Pancreas (tissue), 10 donors: ENCODE measurements around the gene SNRPD3. TPM values are rescaled to one million over a fixed set of nuclear protein-coding genes. Genes with fewer than 3 reads are reported as not detected.
"Not testable (repeated sequence)": the region's sequence is repeated elsewhere in the genome, so short reads cannot be mapped to it uniquely, and the experiment has no call there.

Experiments
- ATAC-seq, 4 donors: fragments of 200-7000 bp; cut with Tn5 transposase; one replicate each; pipeline versions ENCODE4 v1.8.0 to v1.9.1; 2020; ENCODE audit warnings: mild to moderate bottlenecking in 4 of 4, moderate library complexity in 4 of 4
- DNase-seq, 6 donors: peaks; one replicate each; pipeline ENCODE4 v3.0.0-alpha.2; 2020
- FAIRE-seq: peaks from 2 replicates; lab custom pipeline; 2012; peaks lifted over from hg19 to GRCh38; lab: Jason Lieb, UNC
- H3K27ac ChIP-seq, 4 donors: fragments of 200-600 bp; sonication (generic); 1 replicate in 3 of 4; 2 replicates in 1 of 4; pipeline versions ENCODE4 v1.5.0 to v1.8.0; 2020
- H3K27me3 ChIP-seq, 4 donors: fragments of 200-600 bp; one replicate each; pipeline ENCODE4 v1.8.0; 2021
- H3K36me3 ChIP-seq, 3 donors: fragments of 200-600 bp; sonication (generic) in 1 of 3; one replicate each; pipeline versions ENCODE4 v1.5.0 to v1.8.0; 2020 to 2021
- H3K4me1 ChIP-seq, 3 donors: fragments of 200-600 bp; one replicate each; pipeline ENCODE4 v1.8.0; 2021
- H3K4me3 ChIP-seq, 4 donors: fragments of 200-600 bp; sonication (generic) in 2 of 4; one replicate each; pipeline versions ENCODE4 v1.5.0 to v1.8.0; 2020 to 2021
- H3K9me3 ChIP-seq, 4 donors: fragments of 200-600 bp; one replicate each; pipeline ENCODE4 v1.8.0; 2021
- WGBS, 2 donors: extraction: QIAGEN DNeasy Blood & Tissue Kit; methylation state at CpG; one replicate each; pipeline ENCODE4 v1.1.7; 2013; 5-methylcytosine and 5-hydroxymethylcytosine counted together
- intact Hi-C, 3 donors: fragments of 100-400 bp; cut with DNase I; formaldehyde crosslinking; loops; one replicate each; pipeline versions ENCODE4 v1.11.1 to v1.14.2; 2022
- polyA plus RNA-seq, 2 donors: library from polyadenylated mRNA; stranded (reverse); fragments of 200-250 nt; gene quantifications; one replicate each; pipeline ENCODE4 v1.2.3, GENCODE V29; 2013
- total RNA-seq, 6 donors: library from RNA; stranded (reverse); fragmentation: NEBNext Ultra II Directional in 4 of 6; extraction: Animal tissue kit (Norgen Biotek cat#: 25700) in 4 of 6; gene quantifications; one replicate each; pipeline versions ENCODE4 v1.2.1 to v1.2.4, GENCODE V29; 2021 to 2023
- TF ChIP-seq, protein P1 (sequence below), 4 donors: fragments of 200-600 bp; sonication (generic) in 3 of 4; IDR thresholded peaks; one replicate each; pipeline versions ENCODE4 v1.5.0 to v1.8.0; 2021; ENCODE audit warnings: antibody characterized with exemption in 4 of 4
- donor health status: healthy with polysubstance abuse.
- donor health status: DM: no; HTN: no; CAD: no; lungs with moderate emphysema.
- donor health status: DM: no; HTN: no; CAD: no.
- donor health status: control.
- donor health status: control.
- donor health status: Bipolar disorder and iron deficiency.
- donor health status: DM: yes; HTN: yes; CAD: no.
- donor health status: DM: no; HTN: no; CAD: no.
- donor health status: DM: no; HTN: no; CAD: no.
- donor health status: DM: yes; HTN: yes; CAD: no.

Gene SNRPD3
- total and polyA plus RNA-seq, 8 donors = 15.9 to 58.1 (median 29.8) TPM

DNA sequence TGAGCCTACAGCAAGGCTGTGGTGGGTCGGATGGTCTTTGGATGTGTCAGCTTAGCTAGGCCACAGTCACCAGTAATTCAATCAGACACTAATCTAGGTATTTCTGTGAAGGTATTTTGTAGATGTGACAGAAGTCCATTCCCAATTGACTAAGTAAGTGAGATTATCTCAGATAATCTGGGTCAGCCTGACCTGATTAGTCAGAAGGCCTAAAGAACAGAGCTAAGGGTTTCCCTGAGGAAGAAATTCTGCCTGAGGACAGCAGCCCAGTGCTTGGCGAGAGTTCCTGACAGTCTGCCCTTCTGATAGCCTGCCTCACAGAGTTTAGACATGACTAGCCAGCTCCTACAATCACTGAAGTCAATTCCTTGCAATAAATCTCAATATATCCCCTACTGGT is 29.6 kb upstream of the SNRPD3 start:
- WGBS, 2 donors = 81 to 86% methylated on average over 2 of the region's 2 CpGs
- no peak for ATAC-seq
- no peaks in the 10 kb centered on the region for H3K27me3 ChIP-seq
- intact Hi-C loops = loop anchor here in 1 of 3 donors (5.0 kb wide), 1 partner anchor 104 kb away; no protein-coding TSS in a partner anchor
- no peak for DNase-seq
- H3K27ac ChIP-seq = no peak overlapping the region
- TF ChIP-seq, protein P1, sequence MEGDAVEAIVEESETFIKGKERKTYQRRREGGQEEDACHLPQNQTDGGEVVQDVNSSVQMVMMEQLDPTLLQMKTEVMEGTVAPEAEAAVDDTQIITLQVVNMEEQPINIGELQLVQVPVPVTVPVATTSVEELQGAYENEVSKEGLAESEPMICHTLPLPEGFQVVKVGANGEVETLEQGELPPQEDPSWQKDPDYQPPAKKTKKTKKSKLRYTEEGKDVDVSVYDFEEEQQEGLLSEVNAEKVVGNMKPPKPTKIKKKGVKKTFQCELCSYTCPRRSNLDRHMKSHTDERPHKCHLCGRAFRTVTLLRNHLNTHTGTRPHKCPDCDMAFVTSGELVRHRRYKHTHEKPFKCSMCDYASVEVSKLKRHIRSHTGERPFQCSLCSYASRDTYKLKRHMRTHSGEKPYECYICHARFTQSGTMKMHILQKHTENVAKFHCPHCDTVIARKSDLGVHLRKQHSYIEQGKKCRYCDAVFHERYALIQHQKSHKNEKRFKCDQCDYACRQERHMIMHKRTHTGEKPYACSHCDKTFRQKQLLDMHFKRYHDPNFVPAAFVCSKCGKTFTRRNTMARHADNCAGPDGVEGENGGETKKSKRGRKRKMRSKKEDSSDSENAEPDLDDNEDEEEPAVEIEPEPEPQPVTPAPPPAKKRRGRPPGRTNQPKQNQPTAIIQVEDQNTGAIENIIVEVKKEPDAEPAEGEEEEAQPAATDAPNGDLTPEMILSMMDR (IDR thresholded peaks at IDR 0.05) = no peak
- H3K4me3 ChIP-seq = no peak overlapping the region
- no peak for FAIRE-seq
- H3K36me3 ChIP-seq = no peaks in the 10 kb centered on the region
- peaks cover 4 to 11% (median 6%) of the 10 kb centered on the region in 3 donors for H3K4me1 ChIP-seq
- H3K9me3 ChIP-seq = no peaks in the 10 kb centered on the region

GRCh38 chr22:24529898-24530297 is 25.9 kb upstream of the SNRPD3 start:
- TF ChIP-seq, protein P1 (IDR thresholded peaks at IDR 0.05) = no peak
- ATAC-seq = no peak
- no peak for FAIRE-seq

GRCh38 chr22:24530968-24531367 is 24.8 kb upstream of the SNRPD3 start:
- H3K36me3 ChIP-seq, H3K9me3 ChIP-seq, intact Hi-C loops, FAIRE-seq, ATAC-seq, DNase-seq, H3K4me3 ChIP-seq, H3K27me3 ChIP-seq: not testable (repeated sequence)
- WGBS, 2 donors = 70 to 71% methylated on average over 3 of the region's 3 CpGs
- peaks cover 10 to 15% (median 11%) of the 10 kb centered on the region in 3 donors for H3K4me1 ChIP-seq
- peak overlapping the region in 2 of 4 donors; percentile 37 to 43 for H3K27ac ChIP-seq

More at GRCh38 chr22:24529898-24530297, 25.9 kb upstream of the SNRPD3 start:
- H3K4me1 ChIP-seq = peaks cover 11 to 15% (median 13%) of the 10 kb centered on the region in 3 donors
- no peak overlapping the region for H3K27ac ChIP-seq
- no peaks in the 10 kb centered on the region for H3K27me3 ChIP-seq
- no peak overlapping the region for H3K4me3 ChIP-seq
- intact Hi-C loops = loop anchor here in 1 of 3 donors (5.0 kb wide), 1 partner anchor 108 kb away; no protein-coding TSS in a partner anchor
- WGBS, 2 donors = 43 to 55% methylated on average over 2 of the region's 2 CpGs
- DNase-seq = no peak
- no peaks in the 10 kb centered on the region for H3K9me3 ChIP-seq
- H3K36me3 ChIP-seq = no peaks in the 10 kb centered on the region

- TF ChIP-seq, protein P1 (IDR thresholded peaks at IDR 0.05) = no peak
- ATAC-seq (peak; percentile 92 to 95 (median 94)), DNase-seq (peak in 3 of 6 donors; percentile 34 to 56 (median 47)), FAIRE-seq (no peak)
- H3K4me1 ChIP-seq = peaks cover 10 to 15% (median 11%) of the 10 kb centered on the region in 3 donors
- no peaks in the 10 kb centered on the region for H3K36me3 ChIP-seq
- intact Hi-C loops = no loop called here
- 31 to 42% methylated on average over 1 of the region's 1 CpG for WGBS, 2 donors
- no peak overlapping the region for H3K4me3 ChIP-seq
- H3K27me3 ChIP-seq = no peaks in the 10 kb centered on the region
- H3K9me3 ChIP-seq = no peaks in the 10 kb centered on the region
- H3K27ac ChIP-seq = peak overlapping the region in 2 of 4 donors; percentile 37 to 43
Observed at GRCh38 chr22:24532075-24532474, 23.7 kb upstream of the SNRPD3 start.

GRCh38 chr22:24535348-24535747 is 20.5 kb upstream of the SNRPD3 start:
- Histone ChIP-seq H3K4me1 (peaks cover 10 to 15% (median 11%) of the 10 kb centered on the region in 3 donors), H3K27ac (no peak overlapping the region), H3K4me3 (no peak overlapping the region), H3K36me3 (peaks cover 0 to 11% (median 4%) of the 10 kb centered on the region in 3 donors), H3K9me3 (no peaks in the 10 kb centered on the region), H3K27me3 (no peaks in the 10 kb centered on the region)
- intact Hi-C loops = no loop called here
- ATAC-seq (no peak), FAIRE-seq (no peak), DNase-seq (no peak)
- TF ChIP-seq, protein P1 (IDR thresholded peaks at IDR 0.05) = no peak
- WGBS, 2 donors = 98 to 100% methylated on average over 4 of the region's 4 CpGs
